Neuronal stem cell (in vitro differentiated cells): Measurements from ENCODE around the gene TDP1.

ENCODE experiments used
- DNase-seq: peaks from one replicate; pipeline ENCODE4 v3.0.0-alpha.2; 2013; ENCODE audit warnings: low spot score
- H2AFZ ChIP-seq: one replicate; pipeline ENCODE4 v1.6.1; 2013; ENCODE audit warnings: mild to moderate bottlenecking, low read length, inconsistent platforms
- H2AK5ac ChIP-seq: 2 replicates; pipeline ENCODE4 v1.6.1; 2013; ENCODE audit warnings: low read depth, mild to moderate bottlenecking, inconsistent platforms, low read length, moderate library complexity, mixed read lengths
- H2BK120ac ChIP-seq: 2 replicates; pipeline ENCODE4 v1.6.1; 2013; ENCODE audit warnings: low read depth, mild to moderate bottlenecking, inconsistent platforms, low read length, moderate library complexity, mixed read lengths
- H2BK12ac ChIP-seq: one replicate; pipeline ENCODE4 v1.6.1; 2013; ENCODE audit warnings: low read length, inconsistent platforms
- H2BK15ac ChIP-seq: 2 replicates; pipeline ENCODE4 v1.6.1; 2013; ENCODE audit warnings: mild to moderate bottlenecking, low read length, inconsistent platforms, mixed read lengths
- H2BK5ac ChIP-seq: one replicate; pipeline ENCODE4 v1.6.1; 2013; ENCODE audit warnings: inconsistent platforms, mild to moderate bottlenecking, low read length, moderate library complexity
- H3K14ac ChIP-seq: one replicate; pipeline ENCODE4 v1.6.1; 2013; ENCODE audit warnings: low read length, inconsistent platforms
- H3K18ac ChIP-seq: 2 replicates; pipeline ENCODE4 v1.6.1; 2013; ENCODE audit warnings: low read length, inconsistent platforms
- H3K23ac ChIP-seq: 2 replicates; pipeline ENCODE4 v1.6.1; 2013; ENCODE audit warnings: low read depth, mild to moderate bottlenecking, mixed read lengths, low read length, inconsistent platforms; ENCODE audit not compliant: poor library complexity
- H3K27ac ChIP-seq: replicated peaks from 3 replicates; pipeline ENCODE4 v1.5.1; 2013; ENCODE audit warnings: low read length, inconsistent platforms
- H3K27me3 ChIP-seq, 3 experiments: 2 replicates each; pipeline ENCODE4 v1.6.1; 2013; ENCODE audit warnings: low read length in 3 of 3, mild to moderate bottlenecking in 2 of 3, inconsistent platforms in 1 of 3, low read depth in 1 of 3, mixed read lengths in 1 of 3, moderate library complexity in 1 of 3; ENCODE audit not compliant: control insufficient read depth in 3 of 3, insufficient read depth in 3 of 3
- H3K36me3 ChIP-seq, 2 donors: replicated peaks in 1 of 2; 2 replicates each; pipeline ENCODE4 v1.6.1; 2013; ENCODE audit warnings: low read length in 2 of 2; ENCODE audit not compliant: control insufficient read depth in 2 of 2, insufficient read depth in 2 of 2
- H3K4ac ChIP-seq: 2 replicates; pipeline ENCODE4 v1.6.1; 2013; ENCODE audit warnings: inconsistent platforms, mild to moderate bottlenecking, low read length, moderate library complexity
- H3K4me1 ChIP-seq, 2 donors: 1 replicate in 1 of 2; 2 replicates in 1 of 2; pipeline ENCODE4 v1.6.1; 2013; ENCODE audit warnings: low read length in 2 of 2, low read depth in 1 of 2; ENCODE audit not compliant: control insufficient read depth in 2 of 2, insufficient read depth in 1 of 2
- H3K4me2 ChIP-seq: one replicate; pipeline ENCODE4 v1.6.1; 2013; ENCODE audit warnings: mild to moderate bottlenecking, low read length, inconsistent platforms; ENCODE audit not compliant: insufficient read depth, poor library complexity, severe bottlenecking
- H3K4me3 ChIP-seq, 2 donors: 2 replicates each; pipeline ENCODE4 v1.5.1; 2013; ENCODE audit warnings: low read length in 2 of 2, mild to moderate bottlenecking in 2 of 2, inconsistent platforms in 1 of 2, moderate library complexity in 1 of 2
- H3K79me1 ChIP-seq: one replicate; pipeline ENCODE4 v1.6.1; 2013; ENCODE audit warnings: low read depth, mild to moderate bottlenecking, inconsistent platforms, low read length, moderate library complexity
- H3K9ac ChIP-seq: one replicate; pipeline ENCODE4 v1.6.1; 2013; ENCODE audit warnings: mild to moderate bottlenecking, low read depth, low read length, inconsistent platforms; ENCODE audit not compliant: poor library complexity
- H3K9me3 ChIP-seq, 2 donors: replicated peaks in 1 of 2; 2 replicates each; pipeline versions ENCODE3 to v1.6.1; 2013; ENCODE audit warnings: low read length in 2 of 2, mild to moderate bottlenecking in 2 of 2, inconsistent platforms in 1 of 2, low read depth in 1 of 2, mixed read lengths in 1 of 2, moderate library complexity in 1 of 2; ENCODE audit not compliant: control insufficient read depth in 2 of 2, insufficient read depth in 1 of 2
- H4K8ac ChIP-seq: one replicate; pipeline ENCODE4 v1.6.1; 2013; ENCODE audit warnings: low read depth, mild to moderate bottlenecking, inconsistent platforms, low read length, moderate library complexity
- H4K91ac ChIP-seq: one replicate; pipeline ENCODE4 v1.6.1; 2013; ENCODE audit warnings: low read length, low read depth, mild to moderate bottlenecking, inconsistent platforms; ENCODE audit not compliant: poor library complexity
- WGBS, 2 donors: extraction: QIAGEN DNeasy Blood & Tissue Kit; methylation state at CpG; one replicate each; pipeline ENCODE4 v1.1.7; 2013; ENCODE audit warnings: missing lambda C conversion rate in 2 of 2, mixed read lengths in 1 of 2; ENCODE audit not compliant: insufficient read length in 2 of 2, insufficient replicate concordance in 1 of 2; ENCODE audit errors: extremely low coverage in 2 of 2; 5-methylcytosine and 5-hydroxymethylcytosine counted together

Gene TDP1

DNA sequence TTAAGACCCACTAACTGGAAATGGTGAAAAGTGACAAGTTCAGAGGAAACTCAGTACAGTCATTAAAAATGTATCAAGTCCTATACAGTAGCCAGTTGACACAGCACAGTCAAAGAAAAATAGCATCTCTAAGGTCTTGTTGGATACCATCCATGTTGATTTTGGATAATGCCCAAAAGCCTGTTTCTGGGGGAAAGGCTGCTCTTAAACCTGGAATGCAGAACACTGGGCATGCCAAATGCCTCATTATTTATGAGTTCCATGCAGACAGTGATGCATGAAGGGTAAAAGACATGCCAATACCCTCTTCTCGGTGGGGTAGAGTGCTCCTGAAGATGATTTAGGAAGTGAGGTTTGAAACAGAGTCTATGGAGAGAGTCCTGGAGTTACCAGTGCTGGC, 135.7 kb downstream of the TDP1 start:
- peaks cover 0 to 3% of the 10 kb centered on the region in 2 donors for H3K9me3 ChIP-seq
- no peak overlapping the region for H3K14ac ChIP-seq
- H2BK5ac ChIP-seq, result no peak overlapping the region
- H4K8ac ChIP-seq, result no peak overlapping the region
- H3K4ac ChIP-seq, result no peak overlapping the region
- no peak overlapping the region for H3K23ac ChIP-seq
- no peaks in the 10 kb centered on the region for H3K79me1 ChIP-seq
- H2AFZ ChIP-seq, result no peak overlapping the region
- no peaks in the 10 kb centered on the region for H3K36me3 ChIP-seq
- no peak overlapping the region for H2BK15ac ChIP-seq
- no peak for DNase-seq
- no peak overlapping the region for H3K9ac ChIP-seq
- H2AK5ac ChIP-seq, result no peak overlapping the region
- H4K91ac ChIP-seq, result no peak overlapping the region
- no peak overlapping the region for H3K4me3 ChIP-seq
- no peak overlapping the region for H2BK12ac ChIP-seq
- H2BK120ac ChIP-seq, result no peak overlapping the region
- no peak overlapping the region for H3K27ac ChIP-seq
- no peak overlapping the region for H3K4me2 ChIP-seq
- peaks cover 0 to under 1% of the 10 kb centered on the region in 2 donors for H3K4me1 ChIP-seq
- H3K27me3 ChIP-seq, result peaks cover 0 to 6% (median 0%) of the 10 kb centered on the region in 3 experiments
- no CpG with 5 or more reads among the region's 1 CpG for WGBS, 2 donors
- no peak overlapping the region for H3K18ac ChIP-seq

DNA sequence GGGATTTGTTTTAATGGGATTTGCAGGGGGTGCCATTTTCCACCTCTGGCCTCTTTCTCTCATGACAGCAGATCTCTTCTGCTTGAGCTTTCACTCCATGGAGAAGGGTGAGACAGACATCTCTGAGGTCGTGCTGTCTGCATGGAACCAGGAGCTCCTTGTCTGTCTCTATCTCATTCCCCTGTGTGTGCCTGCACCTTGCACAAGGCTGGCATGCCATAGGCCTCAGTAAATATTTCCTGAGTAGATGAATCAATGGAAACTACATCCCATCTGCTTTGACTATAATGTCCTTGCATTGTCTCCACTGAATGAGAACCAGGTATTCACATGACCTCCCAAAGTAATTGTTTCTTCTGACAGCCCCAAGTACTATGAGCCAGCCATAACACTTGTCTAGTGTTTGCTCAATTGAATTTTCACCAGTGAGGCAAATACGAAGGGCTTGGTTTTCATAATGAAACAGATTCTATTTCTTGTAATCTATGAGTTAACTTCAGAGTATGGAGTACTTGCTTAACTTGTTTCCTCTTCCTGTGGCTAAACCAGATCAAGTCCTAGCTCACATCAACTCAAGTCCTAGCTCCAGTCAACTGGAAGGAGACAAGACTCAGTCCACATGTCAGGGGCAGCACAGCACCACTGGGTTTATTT, 138.3 kb downstream of the TDP1 start:
- WGBS, 2 donors, result no CpG with 5 or more reads among the region's 2 CpGs

More for the DNA sequence above, 138.3 kb downstream of the TDP1 start:
- H2BK12ac ChIP-seq, result no peak overlapping the region
- H2BK120ac ChIP-seq, result no peak overlapping the region
- H3K36me3 ChIP-seq, result no peaks in the 10 kb centered on the region
- peaks cover 7 to 12% of the 10 kb centered on the region in 2 donors for H3K4me1 ChIP-seq
- H3K9me3 ChIP-seq, result peaks cover 0 to 3% of the 10 kb centered on the region in 2 donors
- H3K23ac ChIP-seq, result no peak overlapping the region
- peaks cover 0 to under 1% (median 0%) of the 10 kb centered on the region in 3 experiments for H3K27me3 ChIP-seq
- no peak overlapping the region for H3K4me2 ChIP-seq
- no peak overlapping the region for H2BK5ac ChIP-seq
- H4K91ac ChIP-seq, result no peak overlapping the region
- H3K18ac ChIP-seq, result no peak overlapping the region
- DNase-seq, result no peak
- no peak overlapping the region for H3K9ac ChIP-seq
- H4K8ac ChIP-seq, result no peak overlapping the region
- H2AK5ac ChIP-seq, result no peak overlapping the region
- no peak overlapping the region for H3K27ac ChIP-seq
- H2BK15ac ChIP-seq, result no peak overlapping the region
- H3K14ac ChIP-seq, result no peak overlapping the region
- H2AFZ ChIP-seq, result no peak overlapping the region
- no peak overlapping the region for H3K4ac ChIP-seq
- no peaks in the 10 kb centered on the region for H3K79me1 ChIP-seq
- H3K4me3 ChIP-seq, result no peak overlapping the region
